ENCODE data around the gene TMEM256.

DNA sequence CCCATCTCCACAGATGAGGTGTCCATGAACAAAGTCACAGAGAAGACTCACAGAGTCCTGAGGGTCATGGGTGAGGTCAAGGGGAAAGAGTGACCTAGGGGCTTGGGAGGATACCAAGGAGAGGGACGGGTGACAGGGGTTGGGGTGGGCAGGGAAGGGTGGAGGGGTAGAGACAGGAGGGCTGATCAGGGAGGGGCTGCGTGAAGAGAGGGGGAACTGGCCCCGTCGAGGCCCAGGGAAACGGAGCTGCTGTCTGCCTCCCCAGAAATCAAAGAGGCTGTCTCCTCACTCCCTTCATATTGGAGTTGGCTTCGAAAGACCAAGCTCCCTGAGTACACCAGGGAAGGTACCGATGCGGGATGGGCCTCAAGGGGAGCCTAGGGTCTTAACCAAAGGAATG is 48.3 kb downstream of the TMEM256 start:
- TF ChIP-seq, protein P1, sequence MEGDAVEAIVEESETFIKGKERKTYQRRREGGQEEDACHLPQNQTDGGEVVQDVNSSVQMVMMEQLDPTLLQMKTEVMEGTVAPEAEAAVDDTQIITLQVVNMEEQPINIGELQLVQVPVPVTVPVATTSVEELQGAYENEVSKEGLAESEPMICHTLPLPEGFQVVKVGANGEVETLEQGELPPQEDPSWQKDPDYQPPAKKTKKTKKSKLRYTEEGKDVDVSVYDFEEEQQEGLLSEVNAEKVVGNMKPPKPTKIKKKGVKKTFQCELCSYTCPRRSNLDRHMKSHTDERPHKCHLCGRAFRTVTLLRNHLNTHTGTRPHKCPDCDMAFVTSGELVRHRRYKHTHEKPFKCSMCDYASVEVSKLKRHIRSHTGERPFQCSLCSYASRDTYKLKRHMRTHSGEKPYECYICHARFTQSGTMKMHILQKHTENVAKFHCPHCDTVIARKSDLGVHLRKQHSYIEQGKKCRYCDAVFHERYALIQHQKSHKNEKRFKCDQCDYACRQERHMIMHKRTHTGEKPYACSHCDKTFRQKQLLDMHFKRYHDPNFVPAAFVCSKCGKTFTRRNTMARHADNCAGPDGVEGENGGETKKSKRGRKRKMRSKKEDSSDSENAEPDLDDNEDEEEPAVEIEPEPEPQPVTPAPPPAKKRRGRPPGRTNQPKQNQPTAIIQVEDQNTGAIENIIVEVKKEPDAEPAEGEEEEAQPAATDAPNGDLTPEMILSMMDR (IDR thresholded peaks at IDR 0.05 in 4 of 5, conservative IDR thresholded peaks at IDR 0.05 in 1 of 5) = no peak
- TF ChIP-seq POLR2A (IDR thresholded peaks at IDR 0.05) = no peak

Measured in gastrocnemius medialis (tissue), 4 donors.